Measurements from ENCODE around the gene TCF3.
A peak's percentile ranks its signal among the peaks of the same experiment; 100 is the strongest.

The TCF3 gene

DNA sequence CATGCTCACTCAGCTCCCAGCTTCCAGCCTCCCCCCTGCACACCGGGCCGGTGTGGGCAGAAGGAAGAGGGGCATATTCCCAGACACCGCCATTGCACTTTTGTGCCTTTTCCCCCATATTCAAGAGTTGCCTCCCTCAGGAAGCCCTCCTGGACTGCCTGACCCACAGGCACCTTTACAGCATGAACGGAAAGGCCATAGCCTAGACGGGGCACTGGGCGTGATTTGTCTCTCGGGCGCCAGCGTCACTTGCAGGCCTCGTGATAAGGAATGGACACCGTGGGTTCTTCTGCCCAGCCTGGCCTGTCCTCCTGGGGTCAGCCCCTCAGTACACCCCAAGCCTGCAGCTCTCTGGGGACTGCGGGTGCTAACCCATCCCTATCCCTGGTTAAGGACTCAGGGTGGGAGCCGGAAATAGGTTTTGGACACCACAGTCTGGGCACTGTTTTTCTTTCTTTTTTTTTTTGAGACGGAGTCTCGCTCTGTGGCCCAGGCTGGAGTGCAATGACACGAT is 46.2 kb downstream of the TCF3 start:
- Mint-ChIP-seq H3K4me1 (ENCODE audit: low read depth) (peaks cover 27% of the 10 kb centered on the region), H3K27ac (peak overlapping the region; percentile 99), H3K9me3 (no peaks in the 10 kb centered on the region), H3K4me3 (peak overlapping the region; percentile 94), H3K27me3 (ENCODE audit: low read depth) (no peaks in the 10 kb centered on the region), H3K36me3 (ENCODE audit: low read depth) (peaks cover 7% of the 10 kb centered on the region)

DNA sequence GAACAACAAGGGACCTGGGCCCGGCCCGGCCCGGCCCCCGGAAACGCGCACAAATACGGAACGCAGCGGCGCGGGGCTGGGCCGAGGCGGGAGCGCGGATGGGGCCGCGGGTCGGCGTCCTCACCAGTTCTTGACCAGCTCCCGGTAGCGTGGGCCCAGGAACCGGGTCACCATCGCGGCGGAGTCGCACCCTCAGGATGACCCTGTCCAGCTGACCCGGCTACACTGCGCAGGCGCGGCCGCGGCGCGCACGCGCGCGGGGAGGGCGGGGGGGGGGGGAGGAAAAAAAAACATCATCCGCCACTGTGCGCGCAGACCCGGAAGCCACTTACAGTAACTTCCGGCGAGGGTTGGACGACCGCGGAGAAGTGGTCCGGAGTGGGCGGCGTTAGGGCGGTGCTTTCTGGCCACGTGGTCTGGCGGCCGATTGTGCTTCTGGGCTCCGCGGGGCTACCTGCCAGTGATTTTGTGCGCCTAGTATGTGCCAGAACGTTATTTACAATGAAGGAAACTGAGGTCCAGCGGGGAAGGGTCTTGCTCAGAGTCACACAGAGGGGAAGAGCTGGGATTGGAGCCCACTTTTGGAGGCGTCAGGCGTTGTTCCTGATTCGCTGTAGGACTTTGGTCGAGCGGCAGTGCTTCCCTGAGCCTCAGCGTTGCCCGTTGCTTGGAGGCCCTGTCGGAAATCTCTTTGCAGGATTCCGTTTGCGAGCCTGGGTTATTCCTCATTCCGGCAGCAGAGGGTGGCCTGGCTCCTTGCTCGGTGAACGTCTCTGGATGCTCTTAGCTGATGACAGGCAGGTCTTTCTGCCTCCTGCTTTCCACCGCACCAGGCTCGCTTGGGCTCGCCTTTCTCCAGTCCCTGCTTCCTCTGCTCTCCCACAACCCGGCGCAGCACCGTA is 46.9 kb downstream of the TCF3 start, which contains the start of gene UQCR11:
TSS of gene UQCR11 (minus strand) at position 227 of the 902 bp plus-strand sequence. CDS start at position 174, 53 bp downstream.
- H3K4me1 Mint-ChIP-seq (ENCODE audit: low read depth) = peaks cover 27% of the 10 kb centered on the region
- peak within 1 kb of the TSS; percentile 94 for H3K4me3 Mint-ChIP-seq

DNA sequence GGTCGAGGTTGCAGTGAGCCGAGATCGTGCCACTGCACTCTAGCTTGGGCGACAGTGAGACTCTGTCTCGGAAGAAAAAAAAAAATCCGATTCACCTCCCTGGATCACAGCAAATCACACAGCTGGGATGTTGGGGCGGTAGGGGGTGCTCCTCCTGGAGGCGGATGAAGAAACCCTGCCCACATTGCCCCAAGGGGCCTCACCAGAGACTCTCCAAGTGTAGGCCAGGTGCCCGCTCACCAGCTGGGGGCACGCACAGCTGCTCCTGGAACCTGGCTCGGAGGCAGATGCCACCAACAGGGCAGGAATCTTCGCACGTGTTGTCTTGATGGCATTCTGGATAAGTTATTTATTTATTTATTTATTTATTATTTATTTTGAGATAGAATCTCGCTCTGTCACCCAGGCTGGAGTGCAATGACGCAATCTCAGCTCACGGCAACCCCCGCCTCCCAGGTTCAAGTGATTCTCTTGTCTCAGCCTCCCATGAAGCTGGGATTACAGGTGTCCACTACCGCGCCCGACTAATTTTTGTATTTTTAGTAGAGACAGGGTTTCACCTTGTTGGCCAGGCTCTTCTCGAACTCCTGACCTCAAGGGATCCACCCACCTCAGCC is 50.2 kb downstream of the TCF3 start:
- no peaks in the 10 kb centered on the region for H3K9me3 Mint-ChIP-seq
- H3K36me3 Mint-ChIP-seq (ENCODE audit: low read depth) = peaks cover 13% of the 10 kb centered on the region
- peaks cover 19% of the 10 kb centered on the region for H3K4me1 Mint-ChIP-seq (ENCODE audit: low read depth)
- H3K27me3 Mint-ChIP-seq (ENCODE audit: low read depth) = no peaks in the 10 kb centered on the region
- no peak overlapping the region for H3K4me3 Mint-ChIP-seq
- no peak overlapping the region for H3K27ac Mint-ChIP-seq

More for the DNA sequence above, 46.9 kb downstream of the TCF3 start, which contains the start of gene UQCR11:
- H3K27me3 Mint-ChIP-seq (ENCODE audit: low read depth) = no peaks in the 10 kb centered on the region
- H3K27ac Mint-ChIP-seq = peak within 1 kb of the TSS; percentile 99
- no peaks in the 10 kb centered on the region for H3K9me3 Mint-ChIP-seq
- peaks cover 5% of the 10 kb centered on the region for H3K36me3 Mint-ChIP-seq (ENCODE audit: low read depth)

DNA sequence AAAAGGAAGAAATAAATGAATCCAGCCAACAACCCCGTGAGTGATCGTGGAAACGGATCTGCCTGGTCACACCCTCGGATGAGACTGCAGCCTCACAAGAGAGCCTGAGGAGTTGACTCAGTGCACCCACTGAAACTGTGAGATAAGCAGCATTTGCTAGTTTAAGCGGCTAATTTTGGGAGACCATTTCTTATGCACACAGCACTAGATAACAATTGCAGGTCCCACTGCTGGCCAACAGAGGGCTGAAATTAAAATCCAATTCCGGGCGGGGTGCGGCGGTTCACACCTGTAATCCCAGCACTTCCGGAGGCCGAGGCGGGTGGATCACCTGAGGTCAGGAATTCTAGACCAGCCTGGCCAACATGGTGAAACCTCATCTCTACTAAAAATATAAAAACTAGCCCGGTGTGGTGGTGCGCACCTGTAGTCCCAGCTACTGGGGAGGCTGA is 50.8 kb downstream of the TCF3 start:
- Mint-ChIP-seq H3K9me3 (no peaks in the 10 kb centered on the region), H3K27ac (no peak overlapping the region), H3K27me3 (ENCODE audit: low read depth) (no peaks in the 10 kb centered on the region), H3K4me1 (ENCODE audit: low read depth) (peaks cover 17% of the 10 kb centered on the region), H3K36me3 (ENCODE audit: low read depth) (peaks cover 13% of the 10 kb centered on the region), H3K4me3 (no peak overlapping the region)

DNA sequence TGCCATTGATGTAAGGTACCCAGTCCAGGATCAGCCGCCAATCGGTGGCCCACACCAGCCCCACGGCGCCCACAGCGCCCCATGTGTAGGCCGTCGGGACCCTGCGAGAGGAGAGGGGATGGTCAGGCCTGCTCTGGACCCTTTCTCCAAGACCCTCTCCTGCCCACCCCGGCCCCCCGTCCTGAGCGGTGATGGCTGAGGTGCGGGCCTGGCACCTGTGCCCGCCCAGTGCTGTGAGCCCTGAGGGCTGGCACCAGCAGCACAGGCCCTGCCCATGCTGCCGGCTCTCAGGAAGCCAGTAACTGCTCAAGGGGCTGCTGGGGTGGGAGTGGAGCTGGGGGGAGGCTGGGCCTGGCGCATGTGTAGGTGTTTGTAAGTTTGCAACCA is 53.0 kb downstream of the TCF3 start:
- Mint-ChIP-seq H3K36me3 (ENCODE audit: low read depth) (peaks cover 15% of the 10 kb centered on the region), H3K4me1 (ENCODE audit: low read depth) (peaks cover 11% of the 10 kb centered on the region), H3K27me3 (ENCODE audit: low read depth) (no peaks in the 10 kb centered on the region), H3K9me3 (no peaks in the 10 kb centered on the region), H3K4me3 (no peak overlapping the region), H3K27ac (no peak overlapping the region)

DNA sequence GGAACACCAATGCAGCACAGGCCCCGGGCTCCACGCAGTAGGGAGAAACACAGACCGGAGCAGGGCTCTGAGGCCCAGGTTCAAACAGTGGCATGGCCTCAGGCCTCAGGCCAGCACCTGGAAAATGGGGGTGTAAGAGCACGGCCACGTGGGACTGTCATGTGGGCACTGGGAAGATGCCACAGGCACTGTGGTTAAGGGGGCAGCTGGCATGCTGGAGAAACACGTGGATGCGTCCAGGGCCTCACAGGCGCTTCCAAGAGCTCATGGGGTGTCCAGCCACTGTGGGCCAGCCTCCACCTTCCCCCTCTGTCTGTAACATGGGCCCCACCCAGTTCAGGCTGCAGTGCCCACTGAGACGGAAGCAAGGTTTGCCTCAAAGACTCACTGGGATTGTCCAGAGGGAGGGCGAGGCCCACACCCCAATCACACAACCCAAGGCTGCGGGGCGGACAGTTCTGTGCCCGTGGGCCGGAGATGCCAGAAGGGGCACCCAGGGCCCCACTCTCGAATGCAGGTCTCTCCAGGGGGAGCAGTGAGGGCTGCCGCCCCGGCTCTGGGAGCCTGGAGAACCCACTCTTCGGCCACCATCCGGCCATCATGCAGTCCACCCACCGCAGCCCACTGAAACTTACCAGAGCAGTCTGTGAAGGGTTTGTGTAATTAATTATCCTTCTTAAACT is 53.5 kb downstream of the TCF3 start:
- Mint-ChIP-seq H3K27me3 (ENCODE audit: low read depth) (no peaks in the 10 kb centered on the region), H3K4me3 (no peak overlapping the region), H3K9me3 (no peaks in the 10 kb centered on the region), H3K4me1 (ENCODE audit: low read depth) (peaks cover 6% of the 10 kb centered on the region), H3K27ac (no peak overlapping the region), H3K36me3 (ENCODE audit: low read depth) (peaks cover 15% of the 10 kb centered on the region)

DNA sequence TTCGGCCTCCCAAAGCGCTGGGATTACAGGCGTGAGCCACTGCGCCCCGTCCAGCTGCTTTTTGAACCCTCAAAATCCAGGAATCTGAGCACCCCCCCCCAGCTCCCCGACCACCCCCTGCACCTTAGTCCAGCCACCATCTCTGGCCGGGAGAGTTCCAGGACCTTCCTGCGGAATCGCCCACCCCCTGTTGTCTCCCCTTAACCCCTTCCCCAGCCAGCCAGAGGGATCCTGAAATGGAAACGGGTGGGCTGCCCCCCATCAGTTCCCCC is 59.0 kb downstream of the TCF3 start:
- peaks cover 14% of the 10 kb centered on the region for H3K4me1 Mint-ChIP-seq (ENCODE audit: low read depth)
- H3K4me3 Mint-ChIP-seq = peak overlapping the region; percentile 88
- peaks cover 11% of the 10 kb centered on the region for H3K36me3 Mint-ChIP-seq (ENCODE audit: low read depth)
- H3K27me3 Mint-ChIP-seq (ENCODE audit: low read depth) = no peaks in the 10 kb centered on the region
- H3K27ac Mint-ChIP-seq = peak overlapping the region; percentile 89
- no peaks in the 10 kb centered on the region for H3K9me3 Mint-ChIP-seq

DNA sequence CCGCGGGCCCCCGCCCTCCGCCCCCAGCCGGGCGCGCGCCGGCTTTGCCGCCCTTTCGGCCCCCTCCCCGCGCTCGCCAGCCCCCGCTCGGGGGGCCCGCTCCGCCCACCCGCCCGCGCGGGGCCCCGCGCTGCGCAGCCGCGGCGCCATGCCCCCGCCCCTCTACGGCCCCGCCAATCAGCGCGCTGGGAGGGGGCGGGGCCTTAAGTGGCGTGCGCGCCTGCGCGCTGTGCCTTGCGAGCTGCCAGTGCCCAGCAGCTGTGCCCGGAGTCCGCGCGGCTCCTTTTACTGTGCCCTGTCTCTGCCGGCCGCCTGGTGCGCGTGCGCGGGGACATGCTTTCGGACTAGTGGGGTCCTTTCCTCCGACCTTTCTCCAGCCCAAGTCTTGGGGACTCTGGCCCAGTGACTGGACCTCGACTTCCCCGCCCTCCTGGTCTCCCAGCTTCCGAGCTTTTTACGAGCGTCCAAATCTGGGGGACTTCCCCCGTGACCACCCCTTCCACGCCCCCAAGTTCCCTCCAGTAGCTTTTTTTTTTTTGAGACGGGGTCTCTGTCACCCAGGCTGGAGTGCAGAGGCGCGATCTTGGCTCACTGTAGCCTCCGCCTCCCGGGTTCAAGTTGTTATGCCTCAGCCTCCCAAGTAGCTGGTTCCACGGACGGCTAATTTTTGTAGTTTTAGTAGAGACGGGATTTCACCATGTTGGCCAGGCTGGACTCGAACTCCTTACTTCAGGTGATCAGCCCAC is 59.5 kb downstream of the TCF3 start, which contains the start of gene MBD3:
TSS of gene MBD3 (minus strand) at position 111 of the 746 bp plus-strand sequence. CDS start 234 bp downstream, outside the sequence.
- no peaks in the 10 kb centered on the region for H3K27me3 Mint-ChIP-seq (ENCODE audit: low read depth)
- peak within 1 kb of the TSS; percentile 88 for H3K4me3 Mint-ChIP-seq
- H3K9me3 Mint-ChIP-seq = no peaks in the 10 kb centered on the region
- H3K4me1 Mint-ChIP-seq (ENCODE audit: low read depth) = peaks cover 14% of the 10 kb centered on the region
- peaks cover 10% of the 10 kb centered on the region for H3K36me3 Mint-ChIP-seq (ENCODE audit: low read depth)
- H3K27ac Mint-ChIP-seq = peak within 1 kb of the TSS; percentile 89

DNA sequence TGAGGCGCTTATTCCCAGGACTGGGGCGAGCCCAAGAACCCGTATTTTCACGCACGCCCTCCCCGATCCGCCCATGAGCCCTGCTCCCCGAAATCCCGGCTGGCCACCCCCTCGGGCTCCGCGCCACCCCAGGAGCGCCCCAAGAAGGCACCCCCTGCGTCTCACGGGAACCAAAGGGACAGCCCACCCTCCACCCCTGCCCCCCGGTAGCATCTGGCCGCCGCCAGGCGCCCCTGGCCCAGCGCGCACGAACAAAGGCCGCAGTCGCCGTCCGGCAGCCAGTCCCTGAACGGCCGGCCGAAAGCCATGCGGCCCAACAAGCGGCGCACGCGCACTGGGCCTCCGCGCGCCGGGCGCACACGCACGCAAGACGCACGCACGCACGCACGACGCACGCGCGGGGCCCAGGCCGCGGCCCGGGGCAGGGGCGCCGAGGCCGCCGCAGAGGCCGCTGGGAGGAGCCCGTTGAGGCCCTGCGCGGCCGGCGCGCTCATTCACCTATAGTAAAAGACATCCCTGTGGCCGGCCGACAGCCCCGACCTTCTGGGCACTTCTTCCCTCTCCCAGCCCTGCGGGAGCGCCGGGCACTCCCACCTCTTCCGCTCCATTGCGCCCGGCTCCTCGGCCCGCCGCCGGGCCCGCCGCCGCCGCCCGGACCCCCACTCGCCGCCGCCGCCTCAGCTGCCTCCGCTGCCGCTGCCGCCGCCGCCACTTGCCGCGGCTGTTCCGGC is 60.2 kb downstream of the TCF3 start:
- Mint-ChIP-seq H3K4me1 (ENCODE audit: low read depth) (peaks cover 14% of the 10 kb centered on the region), H3K27ac (peak overlapping the region; percentile 72), H3K36me3 (ENCODE audit: low read depth) (peaks cover 4% of the 10 kb centered on the region), H3K4me3 (peak overlapping the region; percentile 82), H3K9me3 (no peaks in the 10 kb centered on the region), H3K27me3 (ENCODE audit: low read depth) (no peaks in the 10 kb centered on the region)

DNA sequence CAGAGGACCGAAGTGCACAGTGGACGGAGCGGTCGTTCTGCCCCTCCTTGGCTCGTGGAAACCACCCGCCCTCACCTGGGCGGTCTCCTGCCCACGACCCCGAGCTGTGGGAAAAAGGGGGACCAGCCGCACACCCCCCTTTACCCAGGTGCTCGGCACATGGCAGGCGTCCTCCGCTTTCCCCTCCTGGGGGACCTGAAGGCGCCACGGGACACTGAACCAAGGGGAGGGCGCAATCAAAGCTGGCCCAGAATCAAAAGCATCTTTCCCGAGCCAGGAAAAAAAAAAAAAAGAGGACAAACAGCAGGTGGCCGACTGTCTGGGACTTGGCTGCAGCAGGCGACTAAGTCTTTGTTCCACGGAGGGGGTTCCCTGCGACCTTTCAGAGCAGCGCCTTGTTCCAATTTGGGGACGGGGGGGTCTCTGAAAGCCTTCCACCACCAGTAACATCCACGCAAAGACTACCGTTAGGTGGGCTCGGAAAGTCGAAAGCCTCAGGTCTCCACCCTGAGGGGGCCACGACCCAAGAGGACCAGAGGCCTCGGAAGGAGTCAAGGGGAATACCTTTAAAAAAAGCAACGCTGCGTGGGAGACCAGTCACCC is 60.9 kb downstream of the TCF3 start:
- Mint-ChIP-seq H3K4me3 (peak overlapping the region; percentile 82), H3K4me1 (ENCODE audit: low read depth) (peaks cover 14% of the 10 kb centered on the region), H3K9me3 (no peaks in the 10 kb centered on the region), H3K36me3 (ENCODE audit: low read depth) (peaks cover 3% of the 10 kb centered on the region), H3K27me3 (ENCODE audit: low read depth) (no peaks in the 10 kb centered on the region), H3K27ac (peak overlapping the region; percentile 72)

DNA sequence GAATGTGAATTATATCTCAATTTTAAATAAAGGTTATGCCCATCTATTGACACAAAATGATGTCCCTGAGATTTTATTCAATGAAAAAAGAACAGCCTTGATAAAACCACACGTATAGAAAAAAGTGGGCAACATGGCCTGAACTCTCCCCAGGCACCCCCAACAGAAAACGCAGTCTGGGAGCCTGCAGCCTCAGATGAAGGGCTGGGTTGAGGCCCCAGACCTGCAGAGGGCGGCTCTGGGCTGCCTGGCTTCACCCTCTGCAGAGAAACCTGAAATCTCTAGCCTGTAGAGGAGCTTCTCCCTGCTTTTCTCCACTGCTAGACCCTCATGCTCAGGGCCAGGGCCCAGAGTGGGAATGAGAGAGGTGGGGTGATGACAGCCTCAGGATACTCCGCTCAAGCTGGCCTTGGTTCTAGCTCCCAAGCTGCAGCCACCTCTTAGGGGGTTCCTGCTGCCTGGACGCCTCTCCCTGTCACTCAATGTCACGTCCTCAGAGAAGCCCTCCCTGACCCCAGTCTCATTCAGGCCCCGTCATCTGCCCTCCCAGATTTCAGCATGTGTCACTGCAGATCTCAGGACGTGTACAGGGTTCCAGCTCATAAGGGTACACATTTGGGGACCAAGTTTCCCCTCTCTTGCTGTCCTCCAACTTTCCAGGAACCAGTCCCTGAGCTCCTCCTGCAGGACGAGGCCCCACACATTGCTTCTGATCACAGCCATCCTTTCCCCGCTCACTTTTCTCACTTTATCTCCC is 61.6 kb downstream of the TCF3 start:
- peak overlapping the region; percentile 72 for H3K27ac Mint-ChIP-seq
- peak overlapping the region; percentile 82 for H3K4me3 Mint-ChIP-seq
- H3K9me3 Mint-ChIP-seq = no peaks in the 10 kb centered on the region
- H3K27me3 Mint-ChIP-seq (ENCODE audit: low read depth) = no peaks in the 10 kb centered on the region
- H3K4me1 Mint-ChIP-seq (ENCODE audit: low read depth) = peaks cover 14% of the 10 kb centered on the region
- peaks cover 3% of the 10 kb centered on the region for H3K36me3 Mint-ChIP-seq (ENCODE audit: low read depth)

DNA sequence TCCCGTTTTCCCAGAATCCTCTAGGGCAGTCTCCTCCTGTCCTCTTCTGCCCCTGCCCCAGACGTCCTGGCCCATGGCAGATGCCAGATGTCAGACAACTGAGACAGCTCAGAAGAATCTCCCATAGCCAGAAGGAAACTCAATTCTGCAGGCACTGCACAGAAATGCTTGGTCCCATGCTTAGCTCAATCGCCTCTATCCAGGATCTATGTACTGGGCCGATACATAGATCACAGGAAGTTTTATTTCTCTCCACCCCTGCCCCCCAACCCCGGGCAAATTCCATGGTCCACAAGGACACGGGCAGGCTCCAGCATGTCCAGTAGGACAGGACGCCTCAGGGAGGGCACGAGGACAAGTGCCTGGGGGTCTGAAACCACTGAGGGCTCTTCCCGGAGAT is 64.5 kb downstream of the TCF3 start:
- Mint-ChIP-seq H3K27me3 (ENCODE audit: low read depth) (no peaks in the 10 kb centered on the region), H3K9me3 (no peaks in the 10 kb centered on the region), H3K27ac (no peak overlapping the region), H3K4me1 (ENCODE audit: low read depth) (peaks cover 12% of the 10 kb centered on the region), H3K36me3 (ENCODE audit: low read depth) (peaks cover 5% of the 10 kb centered on the region), H3K4me3 (no peak overlapping the region)

DNA sequence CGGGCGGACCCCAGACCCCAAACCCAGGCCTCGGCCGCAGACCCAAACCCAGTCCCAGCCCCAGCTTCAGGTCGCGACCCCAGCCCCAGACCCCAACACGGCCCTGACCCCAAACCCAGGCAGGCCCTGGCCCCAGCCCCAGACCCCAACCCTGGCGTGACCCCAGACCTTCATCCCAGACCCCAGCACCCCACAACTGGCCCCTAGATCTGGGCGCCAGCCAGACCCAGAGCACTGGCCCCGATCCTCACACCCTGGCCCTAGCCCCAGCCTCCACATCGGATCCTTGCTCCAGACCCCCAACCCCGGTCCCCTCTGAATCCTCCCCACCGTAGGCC is 67.2 kb downstream of the TCF3 start:
- H3K27me3 Mint-ChIP-seq (ENCODE audit: low read depth) = no peaks in the 10 kb centered on the region
- no peak overlapping the region for H3K4me3 Mint-ChIP-seq
- H3K9me3 Mint-ChIP-seq = no peaks in the 10 kb centered on the region
- peaks cover 6% of the 10 kb centered on the region for H3K36me3 Mint-ChIP-seq (ENCODE audit: low read depth)
- no peak overlapping the region for H3K27ac Mint-ChIP-seq
- peaks cover 2% of the 10 kb centered on the region for H3K4me1 Mint-ChIP-seq (ENCODE audit: low read depth)

Measured in T-helper 1 cell treated with Interleukin-12 subunit alpha and Interleukin-12 subunit beta and Interleukin-4 antibody, amounts not matched to agents 30 μg/mL and 1 μg/mL, for 36 hours (primary cell).